CD1c-positive myeloid dendritic cell (primary cell): ENCODE data around the gene IL1R2.

ENCODE experiments used
- DNase-seq: peaks from one replicate; pipeline ENCODE4 v3.0.0-alpha.2; 2016; ENCODE audit errors: extremely low spot score

Gene IL1R2

GRCh38 chr2:101991721-101992145 is at the start of gene IL1R2:
IL1R2 (plus strand) TSS chr2:101991960; CDS start chr2:102008576, 16,616 bp downstream.
- DNase-seq, result peak; percentile 87

- DNase-seq, result no peak
Measured at GRCh38 chr2:101942851-101943250, 48.9 kb upstream of the IL1R2 start.

- DNase-seq, result no peak
Measured at GRCh38 chr2:101946372-101947039, 45.3 kb upstream of the IL1R2 start.

GRCh38 chr2:101947374-101947773 is 44.4 kb upstream of the IL1R2 start:
- DNase-seq, result no peak

GRCh38 chr2:101948625-101949155 is 43.1 kb upstream of the IL1R2 start:
- DNase-seq, result peak; percentile 59

- DNase-seq, result peak; percentile 25
Measured at GRCh38 chr2:101949304-101949703, 42.5 kb upstream of the IL1R2 start.

GRCh38 chr2:101951296-101951695 is 40.5 kb upstream of the IL1R2 start:
- peak; percentile 76 for DNase-seq

GRCh38 chr2:101952551-101952950 is 39.2 kb upstream of the IL1R2 start:
- no peak for DNase-seq

- no peak for DNase-seq
Measured at GRCh38 chr2:101956465-101957438, 35.0 kb upstream of the IL1R2 start.

- DNase-seq, result peak; percentile 73
Measured at GRCh38 chr2:101958061-101958460, 33.7 kb upstream of the IL1R2 start.

- DNase-seq, result no peak
Measured at GRCh38 chr2:101960819-101961337, 30.9 kb upstream of the IL1R2 start.

GRCh38 chr2:101961338-101962191 is 30.2 kb upstream of the IL1R2 start:
- peak; percentile 90 for DNase-seq

- DNase-seq, result no peak
Measured at GRCh38 chr2:101962309-101962708, 29.5 kb upstream of the IL1R2 start.

- DNase-seq, result no peak
Measured at GRCh38 chr2:101963198-101963597, 28.6 kb upstream of the IL1R2 start.

GRCh38 chr2:101967826-101968513 is 23.8 kb upstream of the IL1R2 start:
- DNase-seq, result no peak

GRCh38 chr2:101969723-101970122 is 22.0 kb upstream of the IL1R2 start:
- no peak for DNase-seq

- no peak for DNase-seq
Measured at GRCh38 chr2:101970901-101971300, 20.9 kb upstream of the IL1R2 start.

- no peak for DNase-seq
Measured at GRCh38 chr2:101971836-101972235, 19.9 kb upstream of the IL1R2 start.

GRCh38 chr2:101972621-101973434 is 18.9 kb upstream of the IL1R2 start:
- peak; percentile 94 for DNase-seq

- DNase-seq, result no peak
Measured at GRCh38 chr2:101974663-101975062, 17.1 kb upstream of the IL1R2 start.
